VCaP (cell line): ENCODE measurements around the gene MMP14.
"Not testable (repeated sequence)": the region's sequence is repeated elsewhere in the genome, so short reads cannot be mapped to it uniquely, and the experiment has no call there.

ENCODE experiments used
- H3K27ac ChIP-seq: fragments of 450-650 bp; 2 replicates; pipeline ENCODE4 v1.5.1; 2017
- TF ChIP-seq, protein P1 (sequence below): fragments of 450-650 bp; conservative IDR thresholded peaks from 2 replicates; pipeline ENCODE4 v1.5.1; 2017; ENCODE audit warnings: mild to moderate bottlenecking, moderate library complexity

MMP14 gene

DNA sequence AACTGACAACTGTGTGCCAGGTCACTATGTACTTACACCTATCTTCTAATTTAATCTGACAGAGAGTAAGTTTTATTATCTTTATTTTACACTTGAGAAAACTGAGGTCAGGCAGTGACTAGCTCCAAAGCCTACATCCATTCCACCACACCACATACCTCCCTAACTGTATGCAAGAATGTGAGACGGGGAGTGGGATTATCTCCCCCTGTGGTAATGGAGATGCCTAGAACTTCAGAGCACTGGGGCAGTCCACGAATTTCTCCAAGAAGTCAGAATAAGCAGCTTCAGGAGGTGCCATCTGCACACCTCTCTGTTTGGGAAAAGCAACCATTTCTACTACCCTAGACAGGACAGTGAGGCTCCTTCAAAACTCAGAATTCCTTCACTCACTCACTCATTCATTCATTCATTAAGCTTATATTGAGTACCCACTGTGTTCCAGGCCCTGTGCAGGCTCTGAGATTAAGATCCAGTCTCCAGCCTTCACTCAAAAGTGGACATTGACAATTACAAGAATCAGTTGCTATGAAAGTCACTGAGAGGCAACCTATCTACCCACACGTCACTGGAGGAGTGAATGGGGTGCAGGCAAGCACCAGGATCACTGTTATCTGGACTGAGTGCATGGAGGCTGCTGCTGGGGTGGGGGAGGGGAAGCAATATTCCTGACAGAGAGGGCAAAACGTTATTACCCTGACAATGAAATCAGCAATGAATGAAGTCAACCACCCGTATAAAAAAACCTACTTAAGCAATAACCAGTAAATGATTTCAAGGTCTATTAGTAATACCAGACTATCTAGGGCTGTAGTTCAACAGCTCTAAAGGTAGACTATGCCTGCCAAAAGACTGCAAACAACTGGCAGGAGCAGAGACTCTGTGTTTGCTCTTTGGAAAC is 39.1 kb upstream of the MMP14 start:
- no peak overlapping the region for H3K27ac ChIP-seq
- TF ChIP-seq, protein P1, sequence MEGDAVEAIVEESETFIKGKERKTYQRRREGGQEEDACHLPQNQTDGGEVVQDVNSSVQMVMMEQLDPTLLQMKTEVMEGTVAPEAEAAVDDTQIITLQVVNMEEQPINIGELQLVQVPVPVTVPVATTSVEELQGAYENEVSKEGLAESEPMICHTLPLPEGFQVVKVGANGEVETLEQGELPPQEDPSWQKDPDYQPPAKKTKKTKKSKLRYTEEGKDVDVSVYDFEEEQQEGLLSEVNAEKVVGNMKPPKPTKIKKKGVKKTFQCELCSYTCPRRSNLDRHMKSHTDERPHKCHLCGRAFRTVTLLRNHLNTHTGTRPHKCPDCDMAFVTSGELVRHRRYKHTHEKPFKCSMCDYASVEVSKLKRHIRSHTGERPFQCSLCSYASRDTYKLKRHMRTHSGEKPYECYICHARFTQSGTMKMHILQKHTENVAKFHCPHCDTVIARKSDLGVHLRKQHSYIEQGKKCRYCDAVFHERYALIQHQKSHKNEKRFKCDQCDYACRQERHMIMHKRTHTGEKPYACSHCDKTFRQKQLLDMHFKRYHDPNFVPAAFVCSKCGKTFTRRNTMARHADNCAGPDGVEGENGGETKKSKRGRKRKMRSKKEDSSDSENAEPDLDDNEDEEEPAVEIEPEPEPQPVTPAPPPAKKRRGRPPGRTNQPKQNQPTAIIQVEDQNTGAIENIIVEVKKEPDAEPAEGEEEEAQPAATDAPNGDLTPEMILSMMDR = no peak

DNA sequence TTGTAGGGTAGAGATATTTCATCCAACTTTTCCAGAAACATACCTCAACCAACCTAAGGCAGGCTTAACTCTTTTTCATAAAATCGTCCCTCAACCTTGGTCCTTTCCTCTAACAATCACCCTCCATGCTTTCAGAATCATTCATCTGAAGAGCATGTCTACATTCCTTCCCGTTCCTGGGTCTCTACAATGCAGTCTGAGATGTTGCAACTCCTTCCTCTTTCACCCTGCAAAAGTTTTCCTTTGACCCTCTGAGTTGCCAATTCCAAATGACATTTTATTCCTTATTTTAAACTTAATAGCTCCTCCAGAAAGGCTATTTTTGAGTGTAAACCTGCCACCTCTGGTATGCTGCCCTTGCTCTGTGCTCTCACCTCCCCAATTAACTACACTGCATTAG is 37.9 kb upstream of the MMP14 start:
- H3K27ac ChIP-seq = no peak overlapping the region
- TF ChIP-seq, protein P1 = no peak

- H3K27ac ChIP-seq = no peak overlapping the region
- TF ChIP-seq, protein P1 = no peak
These were observed 36.0 kb upstream of the MMP14 start for GRCh38 chr14:22800346-22800745.

DNA sequence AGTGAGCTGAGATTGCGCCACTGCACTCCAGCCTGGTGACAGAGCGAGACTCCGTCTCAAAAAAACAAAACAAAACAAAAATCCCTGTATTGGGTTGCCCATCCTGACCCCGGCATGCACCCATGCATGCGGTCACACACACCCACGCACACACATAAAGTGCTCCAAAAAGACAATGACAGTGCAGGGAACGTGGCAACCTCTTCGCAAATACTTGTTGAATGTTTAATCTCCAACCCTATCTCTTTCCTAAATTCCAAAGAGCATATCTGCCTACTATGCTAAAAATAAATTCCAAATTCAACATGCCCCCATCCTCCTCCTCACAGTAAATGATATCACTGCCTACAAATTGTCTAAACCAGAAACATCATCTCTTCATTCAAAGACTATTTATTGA is 34.7 kb upstream of the MMP14 start:
- H3K27ac ChIP-seq = no peak overlapping the region
- TF ChIP-seq, protein P1 = no peak

GRCh38 chr14:22802860-22803686 is 33.3 kb upstream of the MMP14 start:
- TF ChIP-seq, protein P1 = no peak
- H3K27ac ChIP-seq = no peak overlapping the region

- TF ChIP-seq, protein P1 = no peak
- no peak overlapping the region for H3K27ac ChIP-seq
These were observed 32.8 kb upstream of the MMP14 start for GRCh38 chr14:22803687-22803974.

DNA sequence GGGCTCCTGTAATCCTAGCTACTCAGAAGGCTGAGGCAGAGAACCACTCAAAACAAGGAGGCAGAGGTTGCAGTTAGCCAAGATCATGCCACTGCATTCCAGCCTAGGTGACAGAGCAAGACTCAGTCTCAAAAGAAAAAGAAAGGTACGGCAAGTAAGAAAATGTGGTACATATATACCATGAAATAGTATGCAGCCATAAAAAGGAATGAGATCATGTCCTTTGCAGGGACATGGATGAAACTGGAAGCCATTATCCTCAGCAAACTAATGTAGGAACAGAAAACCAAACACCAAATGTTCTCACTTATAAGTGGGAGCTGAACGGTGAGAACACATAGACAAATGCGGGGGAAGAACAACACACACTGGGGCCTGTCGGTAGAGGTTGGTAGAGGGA is 31.1 kb upstream of the MMP14 start:
- not testable (repeated sequence) for H3K27ac ChIP-seq
